Duodenal mucosa (tissue), 2 donors: ENCODE measurements around the gene ATXN2L.
"Not testable (repeated sequence)": the region's sequence is repeated elsewhere in the genome, so short reads cannot be mapped to it uniquely, and the experiment has no call there.

Source experiments
- H3K27ac ChIP-seq: one replicate; pipeline ENCODE4 v1.7.0; 2013; ENCODE audit warnings: low read depth, low read length
- H3K27me3 ChIP-seq, 2 donors: one replicate each; pipeline ENCODE4 v1.7.0; 2013; ENCODE audit warnings: low read length in 2 of 2, control low read depth in 1 of 2; ENCODE audit not compliant: insufficient read depth in 2 of 2, control insufficient read depth in 1 of 2
- H3K36me3 ChIP-seq, 2 donors: one replicate each; pipeline ENCODE4 v1.7.0; 2013; ENCODE audit warnings: low read length in 2 of 2, control low read depth in 1 of 2; ENCODE audit not compliant: insufficient read depth in 2 of 2, control insufficient read depth in 1 of 2
- H3K4me1 ChIP-seq, 2 donors: one replicate each; pipeline ENCODE4 v1.7.0; 2013; ENCODE audit warnings: low read length in 2 of 2, control low read depth in 1 of 2; ENCODE audit not compliant: insufficient read depth in 2 of 2, control insufficient read depth in 1 of 2
- H3K4me3 ChIP-seq, 2 donors: one replicate each; pipeline ENCODE4 v1.7.0; 2013; ENCODE audit warnings: low read length in 2 of 2, low read depth in 1 of 2
- H3K9ac ChIP-seq, 2 donors: one replicate each; pipeline ENCODE4 v1.7.0; 2013; ENCODE audit warnings: low read length in 2 of 2, low read depth in 1 of 2
- H3K9me3 ChIP-seq, 2 donors: one replicate each; pipeline ENCODE4 v1.7.0; 2013; ENCODE audit warnings: low read length in 2 of 2, control low read depth in 1 of 2; ENCODE audit not compliant: control insufficient read depth in 1 of 2

Gene ATXN2L

GRCh38 chr16:28822520-28823290, at the start of gene ATXN2L:
Gene ATXN2L, plus strand, starts transcription at chr16:28822999. Its CDS starts 261 bp downstream, at chr16:28823260.
- peak within 1 kb of the TSS; percentile 93 to 95 for H3K9ac ChIP-seq
- peaks cover 25 to 28% of the 10 kb centered on the region in 2 donors for H3K36me3 ChIP-seq
- H3K4me1 ChIP-seq: peaks cover 3 to 34% of the 10 kb centered on the region in 2 donors
- H3K27me3 ChIP-seq: no peaks in the 10 kb centered on the region
- H3K27ac ChIP-seq: peak within 1 kb of the TSS; percentile 96
- peak within 1 kb of the TSS; percentile 87 to 94 for H3K4me3 ChIP-seq
- H3K9me3 ChIP-seq: no peaks in the 10 kb centered on the region

- H3K36me3 ChIP-seq, H3K4me3 ChIP-seq, H3K9me3 ChIP-seq, H3K27me3 ChIP-seq, H3K4me1 ChIP-seq, H3K27ac ChIP-seq, H3K9ac ChIP-seq: not testable (repeated sequence)
Measured at GRCh38 chr16:28781697-28782096, 41.1 kb upstream of the ATXN2L start.

GRCh38 chr16:28782357-28782756, 40.4 kb upstream of the ATXN2L start:
- not testable (repeated sequence) for H3K36me3 ChIP-seq

GRCh38 chr16:28802235-28803019, 20.4 kb upstream of the ATXN2L start:
- not testable (repeated sequence) for H3K36me3 ChIP-seq, H3K4me1 ChIP-seq, H3K9me3 ChIP-seq, H3K9ac ChIP-seq, H3K27me3 ChIP-seq, H3K27ac ChIP-seq, H3K4me3 ChIP-seq

More at GRCh38 chr16:28782357-28782756, 40.4 kb upstream of the ATXN2L start:
- H3K4me3 ChIP-seq, H3K27ac ChIP-seq, H3K9me3 ChIP-seq, H3K4me1 ChIP-seq, H3K27me3 ChIP-seq, H3K9ac ChIP-seq: not testable (repeated sequence)

GRCh38 chr16:28807445-28808120, 15.2 kb upstream of the ATXN2L start:
- not testable (repeated sequence) for H3K4me3 ChIP-seq, H3K27me3 ChIP-seq, H3K27ac ChIP-seq, H3K4me1 ChIP-seq, H3K9me3 ChIP-seq, H3K36me3 ChIP-seq, H3K9ac ChIP-seq

- no peaks in the 10 kb centered on the region for H3K27me3 ChIP-seq
- no peak overlapping the region for H3K9ac ChIP-seq
- peaks cover 2 to 3% of the 10 kb centered on the region in 2 donors for H3K36me3 ChIP-seq
- H3K4me3 ChIP-seq: peak overlapping the region; percentile 17 to 43
- no peak overlapping the region for H3K27ac ChIP-seq
- peaks cover 0 to 24% of the 10 kb centered on the region in 2 donors for H3K4me1 ChIP-seq
- no peaks in the 10 kb centered on the region for H3K9me3 ChIP-seq
Measured at GRCh38 chr16:28820016-28820415, 2.8 kb upstream of the ATXN2L start.

- H3K27ac ChIP-seq, H3K36me3 ChIP-seq, H3K9me3 ChIP-seq, H3K27me3 ChIP-seq, H3K9ac ChIP-seq: not testable (repeated sequence)
- H3K4me3 ChIP-seq: peak overlapping the region; percentile 17 to 43
- peaks cover 3 to 29% of the 10 kb centered on the region in 2 donors for H3K4me1 ChIP-seq
Measured at GRCh38 chr16:28820546-28820945, 2.3 kb upstream of the ATXN2L start.

GRCh38 chr16:28821874-28822519, 802 bp upstream of the ATXN2L start:
- peaks cover 18 to 21% of the 10 kb centered on the region in 2 donors for H3K36me3 ChIP-seq
- H3K9ac ChIP-seq: peak overlapping the region; percentile 82 to 93
- peak overlapping the region; percentile 96 for H3K27ac ChIP-seq
- no peaks in the 10 kb centered on the region for H3K9me3 ChIP-seq
- H3K27me3 ChIP-seq: no peaks in the 10 kb centered on the region
- peak overlapping the region; percentile 87 to 94 for H3K4me3 ChIP-seq
- H3K4me1 ChIP-seq: peaks cover 3 to 34% of the 10 kb centered on the region in 2 donors

GRCh38 chr16:28823291-28823872, 583 bp downstream of the ATXN2L start:
- Histone ChIP-seq H3K27me3 (no peaks in the 10 kb centered on the region), H3K4me3 (peak overlapping the region; percentile 87 to 94), H3K27ac (peak overlapping the region; percentile 96), H3K36me3 (peaks cover 30 to 35% of the 10 kb centered on the region in 2 donors), H3K9me3 (no peaks in the 10 kb centered on the region), H3K4me1 (peaks cover 3 to 34% of the 10 kb centered on the region in 2 donors), H3K9ac (peak overlapping the region; percentile 93 to 95)
